ENCODE results near the gene ZNF846.

GRCh38 chr19:9721861-9722260 is 46.7 kb downstream of the ZNF846 start:
- no peak for TF ChIP-seq CTCF (IDR thresholded peaks at IDR 0.05 in 2 of 3, conservative IDR thresholded peaks at IDR 0.05 in 1 of 3; ENCODE audit: borderline replicate concordance in 1 of 3, insufficient read depth in 1 of 3, low read depth in 2 of 3, low read length in 2 of 3)
- TF ChIP-seq EZH2 (IDR thresholded peaks at IDR 0.05) = no peak
- no peak for TF ChIP-seq POLR2A (IDR thresholded peaks at IDR 0.05; ENCODE audit: borderline replicate concordance, extremely low read depth, insufficient read depth, insufficient read length)
- no peak for TF ChIP-seq REST (IDR thresholded peaks at IDR 0.05; ENCODE audit: low read depth)
- no peak for TF ChIP-seq POLR2AphosphoS5 (IDR thresholded peaks at IDR 0.05; ENCODE audit: low read depth, low read length)
- no peak for TF ChIP-seq CEBPB (IDR thresholded peaks at IDR 0.05; ENCODE audit: low read depth)
- TF ChIP-seq EZH2phosphoT487 (IDR thresholded peaks at IDR 0.05; ENCODE audit: borderline replicate concordance) = no peak

Measured in HCT116 (cell line).